ENCODE results near the gene MYH15.

- no peak for TF ChIP-seq CTCF (IDR thresholded peaks at IDR 0.05)
- no peak for TF ChIP-seq POLR2A (IDR thresholded peaks at IDR 0.05)
Measured at GRCh38 chr3:108554913-108555571, 44.6 kb upstream of the MYH15 start.

Measured in Peyer's patch (tissue), 4 donors.